Measurements from ENCODE around the gene ARHGAP10.

The ARHGAP10 gene

DNA sequence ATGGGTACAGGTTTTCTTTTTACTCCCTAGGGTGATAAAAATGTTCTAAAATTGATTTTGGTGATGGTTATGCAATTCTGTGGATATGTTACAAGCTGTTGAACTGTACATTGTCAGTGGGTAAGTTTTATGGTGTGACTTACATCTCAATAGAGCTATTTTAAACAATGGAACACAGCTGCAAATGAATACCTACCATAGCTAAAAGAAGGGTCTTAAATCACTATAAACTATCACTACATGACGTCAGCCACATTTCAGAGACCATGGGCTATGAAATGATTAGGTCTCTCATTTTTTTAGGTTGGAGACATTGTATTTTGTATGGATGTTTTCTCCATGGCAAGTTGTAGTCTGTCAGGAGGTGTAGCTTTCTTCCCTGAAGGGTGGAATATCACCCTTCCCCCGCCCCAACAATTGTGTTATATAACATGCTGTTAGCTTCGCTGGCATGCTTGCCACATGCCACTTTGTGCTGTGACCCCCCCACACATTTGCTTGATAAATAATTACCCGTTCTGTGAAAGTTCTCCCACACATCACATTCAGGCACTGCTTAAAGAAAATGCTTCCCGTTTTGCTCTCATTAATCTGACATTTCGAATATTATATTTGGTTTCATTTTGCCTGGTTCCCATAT, 159.7 kb downstream of the ARHGAP10 start:
- Histone ChIP-seq H3K36me3 (ENCODE audit: control insufficient read depth, insufficient read depth, low read length) (peaks cover 3% of the 10 kb centered on the region), H3K27me3 (replicated peaks; ENCODE audit: control insufficient read depth, insufficient read depth, low read length) (no peaks in the 10 kb centered on the region), H3K4me3 (replicated peaks; ENCODE audit: low read depth, low read length) (no peak overlapping the region)
- TF ChIP-seq, protein P1, sequence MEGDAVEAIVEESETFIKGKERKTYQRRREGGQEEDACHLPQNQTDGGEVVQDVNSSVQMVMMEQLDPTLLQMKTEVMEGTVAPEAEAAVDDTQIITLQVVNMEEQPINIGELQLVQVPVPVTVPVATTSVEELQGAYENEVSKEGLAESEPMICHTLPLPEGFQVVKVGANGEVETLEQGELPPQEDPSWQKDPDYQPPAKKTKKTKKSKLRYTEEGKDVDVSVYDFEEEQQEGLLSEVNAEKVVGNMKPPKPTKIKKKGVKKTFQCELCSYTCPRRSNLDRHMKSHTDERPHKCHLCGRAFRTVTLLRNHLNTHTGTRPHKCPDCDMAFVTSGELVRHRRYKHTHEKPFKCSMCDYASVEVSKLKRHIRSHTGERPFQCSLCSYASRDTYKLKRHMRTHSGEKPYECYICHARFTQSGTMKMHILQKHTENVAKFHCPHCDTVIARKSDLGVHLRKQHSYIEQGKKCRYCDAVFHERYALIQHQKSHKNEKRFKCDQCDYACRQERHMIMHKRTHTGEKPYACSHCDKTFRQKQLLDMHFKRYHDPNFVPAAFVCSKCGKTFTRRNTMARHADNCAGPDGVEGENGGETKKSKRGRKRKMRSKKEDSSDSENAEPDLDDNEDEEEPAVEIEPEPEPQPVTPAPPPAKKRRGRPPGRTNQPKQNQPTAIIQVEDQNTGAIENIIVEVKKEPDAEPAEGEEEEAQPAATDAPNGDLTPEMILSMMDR (IDR thresholded peaks at IDR 0.05; ENCODE audit: insufficient read depth, low read length, poor library complexity, severe bottlenecking) = no peak
- no peak for DNase-seq (ENCODE audit: extremely low read depth, insufficient read length)

DNA sequence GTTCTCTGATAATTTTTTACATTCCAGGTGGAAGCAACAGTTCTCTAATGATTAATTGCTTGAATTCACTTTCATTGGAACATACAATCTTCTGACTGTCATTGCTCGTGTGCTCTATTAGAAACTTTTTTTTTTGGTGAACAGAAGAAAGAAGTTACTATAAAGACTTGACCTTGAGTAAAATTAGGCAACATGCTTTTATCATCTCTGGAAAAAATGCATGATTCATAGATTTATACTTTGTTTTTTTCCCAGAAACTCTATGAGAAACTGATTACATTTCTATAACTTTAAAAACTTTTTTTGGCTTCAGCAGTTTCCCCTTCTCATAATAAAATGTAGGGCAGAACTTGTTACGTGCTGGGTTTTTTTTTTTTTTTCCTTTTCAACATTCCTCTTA, 167.6 kb downstream of the ARHGAP10 start:
- no peak for DNase-seq (ENCODE audit: extremely low read depth, insufficient read length)
- TF ChIP-seq, protein P1 (IDR thresholded peaks at IDR 0.05; ENCODE audit: insufficient read depth, low read length, poor library complexity, severe bottlenecking) = no peak
- Histone ChIP-seq H3K4me3 (replicated peaks; ENCODE audit: low read depth, low read length) (no peak overlapping the region), H3K36me3 (ENCODE audit: control insufficient read depth, insufficient read depth, low read length) (peaks cover 2% of the 10 kb centered on the region; the same call in 1 of the 2 replicates), H3K27me3 (replicated peaks; ENCODE audit: control insufficient read depth, insufficient read depth, low read length) (no peaks in the 10 kb centered on the region)

DNA sequence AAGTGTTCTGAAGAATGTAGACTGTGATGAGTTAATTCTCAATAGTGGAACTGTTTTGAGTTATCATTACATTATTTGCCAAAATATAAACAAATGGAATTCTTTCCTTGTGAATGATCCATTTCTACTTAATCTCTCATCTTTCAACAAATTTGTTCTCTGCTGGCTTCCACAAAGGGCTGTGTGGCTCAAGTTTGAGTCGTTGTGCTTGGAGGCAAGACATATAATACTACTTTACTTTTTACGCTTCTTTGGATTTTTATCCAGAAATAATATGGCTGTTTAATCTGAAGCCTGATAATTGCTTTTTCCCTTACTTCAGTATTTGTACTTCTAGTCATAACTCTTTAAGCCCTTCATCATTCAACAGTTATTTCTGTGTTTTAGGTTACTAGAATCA, 169.5 kb downstream of the ARHGAP10 start:
- DNase-seq (ENCODE audit: extremely low read depth, insufficient read length) = no peak
- TF ChIP-seq, protein P1 (IDR thresholded peaks at IDR 0.05; ENCODE audit: insufficient read depth, low read length, poor library complexity, severe bottlenecking) = no peak
- Histone ChIP-seq H3K27me3 (replicated peaks; ENCODE audit: control insufficient read depth, insufficient read depth, low read length) (no peaks in the 10 kb centered on the region), H3K36me3 (ENCODE audit: control insufficient read depth, insufficient read depth, low read length) (peaks cover 2% of the 10 kb centered on the region; the same call in 1 of the 2 replicates), H3K4me3 (replicated peaks; ENCODE audit: low read depth, low read length) (no peak overlapping the region)

GRCh38 chr4:147901916-147902315, 170.0 kb downstream of the ARHGAP10 start:
- DNase-seq (ENCODE audit: extremely low read depth, insufficient read length) = no peak
- TF ChIP-seq, protein P1 (IDR thresholded peaks at IDR 0.05; ENCODE audit: insufficient read depth, low read length, poor library complexity, severe bottlenecking) = no peak

GRCh38 chr4:147909225-147909624, 177.3 kb downstream of the ARHGAP10 start:
- no peak for DNase-seq (ENCODE audit: extremely low read depth, insufficient read length)
- H3K4me3 ChIP-seq (replicated peaks; ENCODE audit: low read depth, low read length) = no peak overlapping the region
- TF ChIP-seq, protein P1 (IDR thresholded peaks at IDR 0.05; ENCODE audit: insufficient read depth, low read length, poor library complexity, severe bottlenecking) = no peak
- peaks cover 3% of the 10 kb centered on the region for H3K36me3 ChIP-seq (ENCODE audit: control insufficient read depth, insufficient read depth, low read length)
- no peaks in the 10 kb centered on the region for H3K27me3 ChIP-seq (replicated peaks; ENCODE audit: control insufficient read depth, insufficient read depth, low read length)

More at GRCh38 chr4:147901916-147902315, 170.0 kb downstream of the ARHGAP10 start:
- no peak overlapping the region for H3K4me3 ChIP-seq (replicated peaks; ENCODE audit: low read depth, low read length)
- no peaks in the 10 kb centered on the region for H3K27me3 ChIP-seq (replicated peaks; ENCODE audit: control insufficient read depth, insufficient read depth, low read length)
- H3K36me3 ChIP-seq (ENCODE audit: control insufficient read depth, insufficient read depth, low read length) = peaks cover 2% of the 10 kb centered on the region; the same call in 1 of the 2 replicates
